Fibroblast of pulmonary artery (primary cell): ENCODE results near the gene KLC1.

Experiments
- DNase-seq: peaks from one replicate; pipeline ENCODE4 v3.0.0-alpha.2; 2010; ENCODE audit warnings: low read depth
- H3K4me3 ChIP-seq: replicated peaks from 2 replicates; pipeline ENCODE4 v1.5.1; 2011; ENCODE audit warnings: low read depth, mild to moderate bottlenecking, control low read depth, low read length, moderate library complexity
- TF ChIP-seq, protein P1 (sequence below): IDR thresholded peaks from 2 replicates; pipeline ENCODE4 v1.5.1; 2011; ENCODE audit warnings: mild to moderate bottlenecking, control low read depth, low read length, inconsistent platforms; ENCODE audit errors: missing control alignments

KLC1 gene

DNA sequence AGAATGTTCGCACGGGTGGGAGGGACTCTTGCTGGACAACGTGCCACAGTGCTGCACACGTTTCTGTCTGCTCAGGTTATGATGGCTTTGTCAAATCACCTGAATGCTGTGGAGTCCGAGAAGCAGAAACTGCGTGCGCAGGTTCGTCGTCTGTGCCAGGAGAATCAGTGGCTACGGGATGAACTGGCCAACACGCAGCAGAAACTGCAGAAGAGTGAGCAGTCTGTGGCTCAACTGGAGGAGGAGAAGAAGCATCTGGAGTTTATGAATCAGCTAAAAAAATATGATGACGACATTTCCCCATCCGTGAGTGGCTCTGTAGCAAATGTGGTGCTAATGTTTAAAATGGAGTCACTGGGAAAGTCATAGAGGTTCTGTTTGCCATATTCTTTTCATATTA is 28.5 kb downstream of the KLC1 start:
- TF ChIP-seq, protein P1, sequence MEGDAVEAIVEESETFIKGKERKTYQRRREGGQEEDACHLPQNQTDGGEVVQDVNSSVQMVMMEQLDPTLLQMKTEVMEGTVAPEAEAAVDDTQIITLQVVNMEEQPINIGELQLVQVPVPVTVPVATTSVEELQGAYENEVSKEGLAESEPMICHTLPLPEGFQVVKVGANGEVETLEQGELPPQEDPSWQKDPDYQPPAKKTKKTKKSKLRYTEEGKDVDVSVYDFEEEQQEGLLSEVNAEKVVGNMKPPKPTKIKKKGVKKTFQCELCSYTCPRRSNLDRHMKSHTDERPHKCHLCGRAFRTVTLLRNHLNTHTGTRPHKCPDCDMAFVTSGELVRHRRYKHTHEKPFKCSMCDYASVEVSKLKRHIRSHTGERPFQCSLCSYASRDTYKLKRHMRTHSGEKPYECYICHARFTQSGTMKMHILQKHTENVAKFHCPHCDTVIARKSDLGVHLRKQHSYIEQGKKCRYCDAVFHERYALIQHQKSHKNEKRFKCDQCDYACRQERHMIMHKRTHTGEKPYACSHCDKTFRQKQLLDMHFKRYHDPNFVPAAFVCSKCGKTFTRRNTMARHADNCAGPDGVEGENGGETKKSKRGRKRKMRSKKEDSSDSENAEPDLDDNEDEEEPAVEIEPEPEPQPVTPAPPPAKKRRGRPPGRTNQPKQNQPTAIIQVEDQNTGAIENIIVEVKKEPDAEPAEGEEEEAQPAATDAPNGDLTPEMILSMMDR = no peak
- peak; percentile 74 for DNase-seq
- H3K4me3 ChIP-seq = no peak overlapping the region

- DNase-seq = no peak
- H3K4me3 ChIP-seq = no peak overlapping the region
- TF ChIP-seq, protein P1 = no peak
Observed at GRCh38 chr14:103659631-103660030, 30.6 kb downstream of the KLC1 start.

DNA sequence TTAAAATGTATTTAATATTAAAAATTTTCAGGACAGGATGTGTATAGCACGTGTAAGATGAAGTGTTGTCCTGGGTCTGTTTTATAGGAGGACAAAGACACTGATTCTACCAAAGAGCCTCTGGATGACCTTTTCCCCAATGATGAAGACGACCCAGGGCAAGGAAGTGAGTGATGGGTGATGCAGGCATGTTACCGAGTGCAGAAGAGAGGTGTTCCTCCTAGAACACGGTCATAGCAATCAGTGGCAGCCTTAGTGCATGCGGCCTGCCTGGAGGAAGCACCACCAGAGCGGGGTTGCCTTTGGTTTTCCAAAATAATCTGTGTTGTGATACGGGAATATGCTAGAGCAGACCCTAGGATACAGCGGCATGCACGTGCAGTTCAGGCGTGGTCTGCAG is 33.0 kb downstream of the KLC1 start:
- TF ChIP-seq, protein P1 = no peak
- no peak for DNase-seq
- H3K4me3 ChIP-seq = no peak overlapping the region

GRCh38 chr14:103662591-103662990 is 33.6 kb downstream of the KLC1 start:
- TF ChIP-seq, protein P1 = no peak
- DNase-seq = no peak
- no peak overlapping the region for H3K4me3 ChIP-seq

DNA sequence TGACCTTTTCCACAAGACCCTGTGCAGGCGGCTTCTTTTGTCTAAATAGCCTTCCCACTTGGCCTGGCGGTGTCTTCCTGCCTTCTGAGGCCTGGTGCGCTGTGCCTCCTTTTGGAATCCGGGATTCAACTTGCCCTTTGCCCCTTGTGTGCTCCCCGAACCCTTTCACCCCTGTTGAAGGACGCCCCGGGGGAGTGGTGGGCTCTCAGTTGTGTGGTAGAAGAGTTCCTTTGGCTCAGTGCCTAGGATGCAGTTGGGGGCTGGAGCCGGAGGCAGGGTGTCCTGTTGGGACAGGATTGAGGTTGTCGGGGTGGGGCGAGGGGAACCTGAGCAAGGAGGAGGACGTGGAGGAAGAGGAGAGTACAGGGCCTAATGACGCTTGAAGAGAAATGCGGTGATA is 34.5 kb downstream of the KLC1 start:
- DNase-seq = no peak
- no peak overlapping the region for H3K4me3 ChIP-seq
- TF ChIP-seq, protein P1 = no peak

DNA sequence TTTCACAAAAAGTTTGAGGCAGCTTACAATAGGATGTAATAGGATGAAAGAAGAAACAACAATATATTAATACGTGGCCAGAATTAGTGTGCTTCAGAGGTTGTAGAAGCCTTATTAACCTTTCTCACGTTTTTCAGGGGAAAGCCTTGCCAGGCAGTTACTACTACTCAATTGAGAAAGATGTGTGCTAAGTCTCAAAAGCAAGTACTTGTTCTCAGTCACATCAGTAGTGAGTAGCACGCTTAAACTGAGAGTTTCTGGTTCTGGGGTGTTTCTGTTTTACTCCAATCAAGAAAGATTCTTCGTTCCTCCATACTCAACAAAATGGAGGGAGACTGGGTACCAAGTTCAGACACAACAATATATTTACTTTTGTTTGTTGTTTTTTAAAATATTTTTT is 38.7 kb downstream of the KLC1 start:
- TF ChIP-seq, protein P1 = no peak

DNA sequence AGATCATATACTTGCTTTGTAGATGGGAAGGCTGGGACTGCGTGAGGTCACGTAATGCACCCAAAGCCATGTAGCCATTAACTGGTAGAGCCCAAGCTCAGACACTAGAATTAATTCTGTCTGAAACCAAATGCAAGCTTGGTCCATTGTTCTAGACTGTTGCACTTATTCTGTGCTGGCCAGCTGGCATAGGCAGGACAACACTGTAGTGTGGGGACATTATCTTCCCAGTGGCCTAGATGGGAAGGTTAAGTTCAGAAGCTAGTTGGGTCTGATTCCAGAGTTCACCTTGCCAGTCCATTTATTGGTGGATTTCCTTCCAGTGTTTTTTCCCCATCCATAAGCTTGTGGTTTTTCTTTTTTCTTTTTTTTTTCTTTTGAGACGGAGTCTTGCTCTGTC is 39.1 kb downstream of the KLC1 start:
- no peak overlapping the region for H3K4me3 ChIP-seq
- TF ChIP-seq, protein P1 = no peak
- no peak for DNase-seq

More for the DNA sequence above, 38.7 kb downstream of the KLC1 start:
- no peak for DNase-seq
- no peak overlapping the region for H3K4me3 ChIP-seq
